ENCODE results near the gene PLEKHA7.
A peak's percentile ranks its signal among the peaks of the same experiment; 100 is the strongest.

Gene PLEKHA7

GRCh38 chr11:16790486-16791190 lies 223.6 kb downstream of the PLEKHA7 start:
- no peak for DNase-seq (ENCODE audit: low read depth in 3 of 3)

- no peak for DNase-seq (ENCODE audit: low read depth in 3 of 3)
Observed at GRCh38 chr11:16789560-16790485, 224.4 kb downstream of the PLEKHA7 start.

GRCh38 chr11:16789063-16789420 lies 225.2 kb downstream of the PLEKHA7 start:
- DNase-seq (ENCODE audit: low read depth in 3 of 3), result no peak

GRCh38 chr11:16788141-16789062 lies 225.8 kb downstream of the PLEKHA7 start:
- peak; percentile 22 to 48 (median 29) for DNase-seq (ENCODE audit: low read depth in 3 of 3)

GRCh38 chr11:16787035-16787742 lies 227.0 kb downstream of the PLEKHA7 start:
- DNase-seq (ENCODE audit: low read depth in 3 of 3), result no peak

GRCh38 chr11:16786131-16786530 lies 228.1 kb downstream of the PLEKHA7 start:
- no peak for DNase-seq (ENCODE audit: low read depth in 3 of 3)

- peak; percentile 30 to 56 (median 38) for DNase-seq (ENCODE audit: low read depth in 3 of 3)
Observed at GRCh38 chr11:16785520-16786128, 228.6 kb downstream of the PLEKHA7 start.

- no peak for DNase-seq (ENCODE audit: low read depth in 3 of 3)
Observed at GRCh38 chr11:16784666-16785065, 229.5 kb downstream of the PLEKHA7 start.

- DNase-seq (ENCODE audit: low read depth in 3 of 3), result no peak
Observed at GRCh38 chr11:16784097-16784496, 230.1 kb downstream of the PLEKHA7 start.

- no peak for DNase-seq (ENCODE audit: low read depth in 3 of 3)
Observed at GRCh38 chr11:16783321-16783801, 230.9 kb downstream of the PLEKHA7 start.

GRCh38 chr11:16781936-16782919 lies 232.0 kb downstream of the PLEKHA7 start:
- DNase-seq (ENCODE audit: low read depth in 3 of 3), result no peak

- no peak for DNase-seq (ENCODE audit: low read depth in 3 of 3)
Observed at GRCh38 chr11:16780698-16781550, 233.3 kb downstream of the PLEKHA7 start.

GRCh38 chr11:16780146-16780545 lies 234.1 kb downstream of the PLEKHA7 start:
- DNase-seq (ENCODE audit: low read depth in 3 of 3), result no peak

GRCh38 chr11:16779436-16779835 lies 234.8 kb downstream of the PLEKHA7 start:
- DNase-seq (ENCODE audit: low read depth in 3 of 3), result no peak

GRCh38 chr11:16778876-16779275 lies 235.3 kb downstream of the PLEKHA7 start:
- no peak for DNase-seq (ENCODE audit: low read depth in 3 of 3)

- DNase-seq (ENCODE audit: low read depth in 3 of 3), result no peak
Observed at GRCh38 chr11:16778286-16778685, 235.9 kb downstream of the PLEKHA7 start.

GRCh38 chr11:16777613-16777975 lies 236.6 kb downstream of the PLEKHA7 start:
- no peak for DNase-seq (ENCODE audit: low read depth in 3 of 3)

Measured in stimulated activated CD4-positive, alpha-beta T cell treated with anti-CD3 and anti-CD28 coated beads, TNF-alpha, amount 100 ng/mL, for 24 hours (primary cell).